OCI-M2 (cell line): ENCODE measurements around the gene DZANK1.
"Not testable (repeated sequence)": the region's sequence is repeated elsewhere in the genome, so short reads cannot be mapped to it uniquely, and the experiment has no call there.

ENCODE experiments used
- DNase-seq: peaks from one replicate; lab custom pipeline; 2025; ENCODE audit not compliant: unreplicated experiment; lab: John Stamatoyannopoulos, UW

Gene DZANK1

GRCh38 chr20:18466894-18467730, at the start of gene DZANK1, which contains the start of gene POLR3F:
Gene DZANK1, minus strand, starts transcription at chr20:18467030. Its CDS starts 1,672 bp downstream, at chr20:18465358.
Gene POLR3F, plus strand, starts transcription at chr20:18467390. Its CDS starts 117 bp downstream, at chr20:18467507.
- DNase-seq: peak; percentile 89

GRCh38 chr20:18515973-18516372, 49.1 kb upstream of the DZANK1 start:
- DNase-seq: no peak

DNA sequence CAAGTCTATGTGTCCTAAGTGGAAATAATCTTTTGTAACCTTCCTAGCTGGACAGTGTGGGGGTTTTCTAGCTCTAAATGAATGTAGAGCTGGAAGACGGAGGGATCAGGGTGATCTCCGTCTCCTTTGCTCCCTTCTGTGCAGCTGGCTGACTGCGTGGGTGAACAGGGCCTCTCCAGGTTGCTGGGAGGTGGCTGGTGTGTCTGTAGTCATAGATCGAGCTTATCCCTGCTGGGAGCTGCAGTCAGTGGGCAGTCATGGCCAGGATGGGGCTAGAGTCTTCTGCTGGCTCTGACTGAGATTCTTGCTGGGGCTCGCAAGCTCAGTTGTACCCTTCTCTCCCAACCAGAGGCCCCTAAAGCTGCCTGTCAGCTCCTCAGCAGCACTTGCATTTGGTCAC, 47.3 kb upstream of the DZANK1 start:
- DNase-seq: no peak

GRCh38 chr20:18513208-18513607, 46.4 kb upstream of the DZANK1 start:
- DNase-seq: no peak

GRCh38 chr20:18511571-18511970, 44.7 kb upstream of the DZANK1 start:
- DNase-seq: no peak

DNA sequence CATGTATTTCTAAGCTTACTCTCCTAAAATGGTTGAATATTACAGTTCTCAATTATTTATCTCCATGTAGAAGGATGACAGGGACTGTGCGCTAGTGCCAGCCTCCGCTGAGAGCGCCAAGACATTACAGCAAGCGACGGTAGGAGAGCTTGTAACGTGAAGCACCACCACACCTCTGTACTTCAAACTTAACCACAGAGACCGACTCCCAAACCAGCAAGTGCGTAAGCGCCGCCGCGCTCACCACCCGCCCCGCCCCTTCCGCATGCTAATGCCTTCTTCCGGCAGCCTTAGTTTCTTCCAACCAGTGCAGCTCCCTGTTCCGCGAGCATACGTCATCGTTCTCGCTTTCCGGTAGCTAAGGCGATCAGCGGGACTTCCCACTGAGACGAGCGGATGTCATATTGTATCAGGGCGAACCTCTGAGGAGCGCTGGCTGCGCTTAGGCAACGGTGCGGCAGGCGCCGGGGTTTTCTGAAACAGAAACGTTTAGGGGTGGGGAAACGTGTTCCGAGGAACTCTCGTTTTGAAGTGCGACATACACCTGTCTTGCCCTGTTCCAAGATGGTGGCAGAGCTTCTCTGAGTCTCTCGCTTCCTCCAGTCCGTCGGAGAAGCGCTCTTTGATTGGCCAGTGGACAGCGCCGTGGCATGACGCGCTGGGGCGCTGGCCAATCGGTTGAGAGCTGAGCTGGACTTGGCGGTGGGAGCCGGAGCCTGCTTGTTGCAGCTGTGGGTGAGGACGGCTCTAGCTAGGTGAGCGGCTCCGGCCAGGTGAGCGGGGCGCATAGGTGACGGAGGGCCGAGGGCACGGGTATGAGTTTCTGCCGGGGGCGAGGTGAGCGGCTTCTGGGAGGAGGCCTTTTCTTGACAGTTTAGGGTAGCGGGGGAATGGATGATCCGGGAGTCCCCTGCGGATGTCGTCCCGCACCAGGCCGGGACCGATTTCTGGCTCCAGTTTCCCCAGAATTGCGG, 40.7 kb upstream of the DZANK1 start, which contains the start of gene SEC23B:
Gene SEC23B (plus strand): TSS at position 723 of the 974 bp plus-strand sequence. CDS start 2,896 bp downstream, outside the sequence.
- DNase-seq: peak; percentile 97

GRCh38 chr20:18506744-18507143, 39.9 kb upstream of the DZANK1 start:
- DNase-seq: no peak

GRCh38 chr20:18504479-18505060, 37.7 kb upstream of the DZANK1 start:
- no peak for DNase-seq

DNA sequence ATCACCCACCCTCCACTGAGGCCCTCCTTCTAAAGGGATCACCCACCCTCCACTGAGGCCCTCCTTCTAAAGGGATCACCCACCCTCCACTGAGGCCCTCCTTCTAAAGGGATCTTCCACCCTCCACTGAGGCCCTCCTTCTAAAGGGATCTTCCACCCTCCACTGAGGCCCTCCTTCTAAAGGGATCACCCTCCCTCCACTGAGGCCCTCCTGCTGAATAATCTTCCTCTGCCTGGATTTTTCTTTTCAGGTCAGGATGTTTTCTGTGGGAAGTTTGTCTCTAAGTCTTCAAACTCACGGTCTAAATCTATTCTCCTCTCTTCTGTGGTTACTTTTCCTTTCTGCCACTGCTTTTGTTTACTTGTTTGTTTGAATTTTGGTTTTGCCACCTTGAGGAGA, 34.8 kb upstream of the DZANK1 start:
- not testable (repeated sequence) for DNase-seq

GRCh38 chr20:18497603-18498002, 30.8 kb upstream of the DZANK1 start:
- no peak for DNase-seq

- peak; percentile 57 for DNase-seq
These were observed 30.1 kb upstream of the DZANK1 start, which contains the start of gene RBBP9 for GRCh38 chr20:18496740-18497592. Gene RBBP9, minus strand, starts transcription at chr20:18497225. Its CDS starts 58 bp downstream, at chr20:18497167.

GRCh38 chr20:18496042-18496441, 29.2 kb upstream of the DZANK1 start:
- no peak for DNase-seq

- no peak for DNase-seq
These were observed 21.5 kb upstream of the DZANK1 start for GRCh38 chr20:18488301-18488700.

GRCh38 chr20:18481596-18481995, 14.8 kb upstream of the DZANK1 start:
- DNase-seq: no peak

DNA sequence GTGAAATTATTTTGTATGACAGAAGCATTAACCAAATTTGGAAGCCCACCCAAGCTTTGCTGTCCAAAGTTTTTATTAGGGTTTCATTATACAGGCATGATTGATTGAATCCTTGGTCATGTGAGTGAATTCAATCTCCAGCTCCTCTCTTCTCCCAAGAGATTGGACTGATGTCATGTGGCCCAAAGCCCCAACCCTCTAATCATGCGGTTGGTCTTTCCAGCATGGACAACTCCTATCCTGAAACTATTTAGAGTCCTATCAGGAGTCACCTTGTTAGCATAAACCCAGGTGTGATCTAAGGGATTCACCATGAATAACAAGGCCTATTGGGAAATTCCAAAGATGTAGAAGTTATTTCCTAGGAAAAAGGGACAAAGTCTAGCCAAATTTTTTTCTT, 11.0 kb upstream of the DZANK1 start:
- DNase-seq: no peak

GRCh38 chr20:18477218-18477617, 10.4 kb upstream of the DZANK1 start:
- DNase-seq: no peak

- DNase-seq: no peak
These were observed 296 bp downstream of the DZANK1 start for GRCh38 chr20:18466574-18466893.

DNA sequence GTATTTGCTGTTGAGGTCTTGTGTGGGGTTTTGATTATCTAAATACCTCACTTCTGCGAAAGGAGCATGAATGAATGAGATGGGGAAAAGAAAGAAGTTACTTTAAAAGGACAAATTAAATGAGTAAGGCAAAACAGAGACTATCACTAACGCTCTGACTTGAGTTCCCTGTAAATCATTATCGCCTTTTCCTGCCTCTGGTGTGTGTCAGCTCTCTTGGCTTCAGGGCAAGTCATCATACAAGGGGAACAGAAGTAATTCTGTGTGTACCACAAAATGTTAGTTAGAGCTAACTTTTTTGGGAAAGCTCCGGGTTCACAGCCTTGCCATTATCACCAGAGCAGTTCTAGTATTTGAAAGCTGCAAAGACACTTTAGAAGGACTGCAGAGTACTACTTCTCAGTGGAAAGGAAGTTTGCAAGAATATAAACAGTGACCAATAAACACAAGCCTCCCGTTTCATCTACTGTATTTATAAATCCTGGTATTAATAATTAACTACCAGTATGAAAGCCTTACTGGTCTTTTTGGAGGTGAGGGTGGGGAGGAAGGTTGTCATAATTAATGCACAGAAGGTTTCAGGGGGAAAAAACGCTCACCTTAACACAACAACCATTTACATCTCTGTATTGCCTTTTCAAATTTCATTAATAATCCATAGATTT, 1.2 kb downstream of the DZANK1 start:
- DNase-seq: no peak

- DNase-seq: no peak
These were observed 10.2 kb downstream of the DZANK1 start for GRCh38 chr20:18456600-18456999.

DNA sequence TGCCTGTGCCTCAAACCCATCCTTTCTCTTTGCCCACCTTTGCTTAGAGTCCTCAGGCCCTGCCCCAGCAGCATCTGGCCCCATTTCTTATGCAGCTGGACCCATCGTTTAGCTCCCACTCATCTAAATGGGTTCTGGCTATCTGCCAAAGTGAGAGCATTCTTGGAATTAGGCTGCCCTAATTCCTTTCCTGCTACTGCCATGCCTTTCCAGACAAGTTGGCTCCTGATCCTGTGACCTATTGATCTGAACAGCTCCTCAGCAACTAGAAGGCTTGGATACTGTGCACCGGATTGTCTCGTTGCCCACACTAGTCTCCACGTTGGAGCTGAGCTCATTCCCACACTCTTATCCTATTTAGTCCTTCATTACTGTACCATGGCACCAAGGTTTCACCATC, 22.9 kb downstream of the DZANK1 start:
- DNase-seq: no peak
